DOHH2 (cell line): ENCODE results near the gene CRCP.

ENCODE experiments used
- H3F3A ChIP-seq: fragments of 200-600 bp; sonication (generic), shearing (Covaris generic); 2 replicates; pipeline ENCODE4 v1.6.0; 2016; ENCODE audit warnings: antibody characterized with exemption, mild to moderate bottlenecking; ENCODE audit not compliant: control insufficient read depth, insufficient read depth
- H3K27ac ChIP-seq: fragments of 200-600 bp; sonication (generic); 2 replicates; pipeline ENCODE4 v1.5.1; 2014; ENCODE audit warnings: low read depth, mild to moderate bottlenecking, low read length, moderate library complexity
- H3K27me3 ChIP-seq: fragments of 200-600 bp; sonication (generic); 2 replicates; pipeline ENCODE4 v1.6.1; 2014; ENCODE audit warnings: mild to moderate bottlenecking, low read length, mixed read lengths; ENCODE audit not compliant: control insufficient read depth
- H3K36me3 ChIP-seq: fragments of 200-600 bp; sonication (generic); 2 replicates; pipeline ENCODE4 v1.6.1; 2014; ENCODE audit warnings: mild to moderate bottlenecking, low read length, moderate library complexity, mixed read lengths; ENCODE audit not compliant: control insufficient read depth
- H3K4me1 ChIP-seq: fragments of 200-600 bp; sonication (generic); 2 replicates; pipeline ENCODE4 v1.6.1; 2014; ENCODE audit warnings: mild to moderate bottlenecking, low read length, mixed read lengths; ENCODE audit not compliant: control insufficient read depth
- H3K4me2 ChIP-seq: fragments of 200-600 bp; sonication (generic); 2 replicates; pipeline ENCODE4 v1.6.0; 2014; ENCODE audit warnings: mild to moderate bottlenecking, low read length, moderate library complexity
- H3K4me3 ChIP-seq: fragments of 200-600 bp; sonication (generic); 2 replicates; pipeline ENCODE4 v1.5.1; 2014; ENCODE audit warnings: mild to moderate bottlenecking, low read length, mixed read lengths
- H3K79me2 ChIP-seq: fragments of 200-600 bp; sonication (generic); 2 replicates; pipeline ENCODE4 v1.6.1; 2014; ENCODE audit warnings: mild to moderate bottlenecking, low read length, mixed read lengths; ENCODE audit not compliant: control insufficient read depth
- H3K9me2 ChIP-seq: fragments of 200-600 bp; sonication (generic); replicated peaks from 2 replicates; pipeline ENCODE4 v1.6.1; 2014; ENCODE audit warnings: mild to moderate bottlenecking, low read length, mixed read lengths; ENCODE audit not compliant: control insufficient read depth
- H3K9me3 ChIP-seq: fragments of 200-600 bp; sonication (generic); 2 replicates; pipeline ENCODE4 v1.6.1; 2014; ENCODE audit warnings: antibody characterized with exemption, low read length, mixed read lengths; ENCODE audit not compliant: control insufficient read depth, insufficient read depth
- H4K20me1 ChIP-seq: fragments of 200-600 bp; sonication (generic); 2 replicates; pipeline ENCODE4 v1.6.0; 2014; ENCODE audit warnings: low read depth, mild to moderate bottlenecking, antibody characterized with exemption, low read length, moderate library complexity; ENCODE audit not compliant: control insufficient read depth, insufficient read depth
- EZH2phosphoT487 ChIP-seq: fragments of 200-600 bp; sonication (generic); IDR thresholded peaks from 2 replicates; pipeline ENCODE4 v1.6.1; 2017; ENCODE audit warnings: borderline replicate concordance, mild to moderate bottlenecking, antibody characterized with exemption, low read length, moderate library complexity, mixed read lengths
- TF ChIP-seq, protein P1 (sequence below): fragments of 200-600 bp; sonication (generic); IDR thresholded peaks from one replicate; pipeline ENCODE4 v1.5.1; 2014; ENCODE audit warnings: antibody characterized with exemption, mild to moderate bottlenecking, low read depth, low read length; ENCODE audit not compliant: poor library complexity, severe bottlenecking

Gene CRCP

DNA sequence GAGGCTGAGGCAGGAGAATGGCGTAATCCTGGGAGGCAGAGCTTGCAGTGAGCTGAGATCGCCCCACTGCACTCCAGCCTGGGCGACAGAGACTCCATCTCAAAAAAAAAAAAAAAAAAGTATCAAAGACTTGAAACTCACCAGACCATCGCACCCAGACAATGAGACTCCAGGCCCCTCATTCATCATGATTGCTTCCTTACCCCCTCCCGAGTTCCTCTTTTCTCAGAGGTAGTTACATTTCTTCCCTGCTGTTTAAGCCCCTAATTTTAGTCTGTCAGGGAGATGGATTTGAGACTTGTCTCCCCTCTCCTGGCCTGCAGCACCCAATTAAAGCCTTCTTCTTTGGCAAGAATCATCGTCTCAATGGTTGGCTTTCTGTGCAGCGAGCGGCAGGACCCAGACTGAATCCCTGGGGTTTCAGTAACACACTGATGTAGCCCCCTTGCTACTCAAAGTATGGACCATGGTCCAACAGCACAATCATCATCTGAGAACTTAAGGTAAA, 71.1 kb downstream of the CRCP start:
- H3K4me1 ChIP-seq: no peaks in the 10 kb centered on the region
- H3K27me3 ChIP-seq: no peaks in the 10 kb centered on the region
- H3K9me3 ChIP-seq: no peaks in the 10 kb centered on the region
- no peak overlapping the region for H3K4me3 ChIP-seq
- TF ChIP-seq, protein P1, sequence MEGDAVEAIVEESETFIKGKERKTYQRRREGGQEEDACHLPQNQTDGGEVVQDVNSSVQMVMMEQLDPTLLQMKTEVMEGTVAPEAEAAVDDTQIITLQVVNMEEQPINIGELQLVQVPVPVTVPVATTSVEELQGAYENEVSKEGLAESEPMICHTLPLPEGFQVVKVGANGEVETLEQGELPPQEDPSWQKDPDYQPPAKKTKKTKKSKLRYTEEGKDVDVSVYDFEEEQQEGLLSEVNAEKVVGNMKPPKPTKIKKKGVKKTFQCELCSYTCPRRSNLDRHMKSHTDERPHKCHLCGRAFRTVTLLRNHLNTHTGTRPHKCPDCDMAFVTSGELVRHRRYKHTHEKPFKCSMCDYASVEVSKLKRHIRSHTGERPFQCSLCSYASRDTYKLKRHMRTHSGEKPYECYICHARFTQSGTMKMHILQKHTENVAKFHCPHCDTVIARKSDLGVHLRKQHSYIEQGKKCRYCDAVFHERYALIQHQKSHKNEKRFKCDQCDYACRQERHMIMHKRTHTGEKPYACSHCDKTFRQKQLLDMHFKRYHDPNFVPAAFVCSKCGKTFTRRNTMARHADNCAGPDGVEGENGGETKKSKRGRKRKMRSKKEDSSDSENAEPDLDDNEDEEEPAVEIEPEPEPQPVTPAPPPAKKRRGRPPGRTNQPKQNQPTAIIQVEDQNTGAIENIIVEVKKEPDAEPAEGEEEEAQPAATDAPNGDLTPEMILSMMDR: no peak
- no peak for TF ChIP-seq EZH2phosphoT487
- H4K20me1 ChIP-seq: no peaks in the 10 kb centered on the region
- no peaks in the 10 kb centered on the region for H3K36me3 ChIP-seq
- no peak overlapping the region for H3K4me2 ChIP-seq
- H3K9me2 ChIP-seq: no peaks in the 10 kb centered on the region
- no peak overlapping the region for H3K27ac ChIP-seq
- H3K79me2 ChIP-seq: no peaks in the 10 kb centered on the region
- no peaks in the 10 kb centered on the region for H3F3A ChIP-seq

DNA sequence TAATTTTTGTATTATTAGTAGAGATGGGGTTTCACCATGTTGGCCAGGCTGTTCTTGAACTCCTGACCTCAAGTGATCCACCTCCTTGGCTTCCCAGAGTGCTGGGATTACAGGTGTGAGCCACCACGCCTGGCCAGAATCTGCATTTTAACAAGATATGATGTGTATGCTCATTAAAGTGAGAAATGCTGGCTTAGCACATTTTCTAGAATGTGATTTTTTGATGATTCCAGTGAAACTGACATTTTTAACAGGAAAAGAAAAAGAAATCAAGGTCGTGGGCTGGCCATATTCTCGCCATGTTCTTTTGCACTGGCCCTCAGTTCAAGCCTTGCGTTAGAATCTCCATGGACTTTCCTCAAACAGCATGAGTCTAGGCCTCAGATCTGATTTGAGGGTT, 72.3 kb downstream of the CRCP start:
- Histone ChIP-seq H3K4me1 (no peaks in the 10 kb centered on the region), H3K27ac (no peak overlapping the region), H3F3A (no peaks in the 10 kb centered on the region), H3K4me2 (no peak overlapping the region), H3K9me2 (no peaks in the 10 kb centered on the region), H3K4me3 (no peak overlapping the region), H4K20me1 (no peaks in the 10 kb centered on the region), H3K27me3 (no peaks in the 10 kb centered on the region), H3K9me3 (no peaks in the 10 kb centered on the region), H3K79me2 (no peaks in the 10 kb centered on the region), H3K36me3 (no peaks in the 10 kb centered on the region)
- no peak for TF ChIP-seq EZH2phosphoT487
- TF ChIP-seq, protein P1: no peak

DNA sequence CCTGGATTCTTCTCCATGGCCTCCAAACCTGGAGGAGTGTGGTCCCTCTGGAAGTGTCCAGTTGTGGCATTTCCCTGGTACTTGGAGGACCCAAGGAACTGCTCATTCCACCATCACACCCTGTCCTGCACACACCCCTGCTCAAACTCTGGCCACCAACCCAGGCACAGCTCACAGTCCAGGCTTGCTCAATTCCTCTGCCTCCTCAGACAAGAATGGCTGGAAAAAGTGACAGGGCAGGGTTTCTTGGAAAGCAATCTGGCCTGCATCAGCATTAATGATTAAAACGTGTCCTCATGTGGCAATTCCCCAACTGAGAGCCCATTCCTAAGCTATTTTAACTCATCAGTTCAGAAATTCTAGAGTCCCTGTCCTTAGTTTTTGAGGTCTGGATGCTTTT, 73.3 kb downstream of the CRCP start:
- TF ChIP-seq EZH2phosphoT487: no peak
- TF ChIP-seq, protein P1: no peak
- Histone ChIP-seq H3K4me2 (no peak overlapping the region), H3K4me1 (no peaks in the 10 kb centered on the region), H4K20me1 (no peaks in the 10 kb centered on the region), H3K36me3 (no peaks in the 10 kb centered on the region), H3F3A (no peaks in the 10 kb centered on the region), H3K79me2 (no peaks in the 10 kb centered on the region), H3K27me3 (no peaks in the 10 kb centered on the region), H3K4me3 (no peak overlapping the region), H3K27ac (no peak overlapping the region), H3K9me2 (no peaks in the 10 kb centered on the region), H3K9me3 (no peaks in the 10 kb centered on the region)

DNA sequence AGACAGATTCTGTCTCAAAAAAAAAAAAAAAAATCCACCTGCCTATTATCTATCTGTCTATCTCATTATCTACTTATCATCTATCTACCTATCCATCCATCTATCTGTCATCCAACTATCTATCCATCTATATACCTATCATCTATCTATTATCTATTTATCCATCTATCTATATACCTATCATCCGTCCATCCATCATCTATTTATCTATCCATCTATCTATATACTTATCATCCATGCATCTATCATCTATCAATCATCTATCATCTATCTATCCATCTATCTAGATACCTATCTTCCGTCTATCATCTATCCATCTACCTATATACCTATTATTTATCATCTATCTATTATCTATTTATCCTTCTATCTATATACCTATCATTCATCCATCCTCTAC, 74.0 kb downstream of the CRCP start:
- H4K20me1 ChIP-seq: no peaks in the 10 kb centered on the region
- TF ChIP-seq EZH2phosphoT487: no peak
- TF ChIP-seq, protein P1: no peak

More for the DNA sequence above, 74.0 kb downstream of the CRCP start:
- Histone ChIP-seq H3K4me2 (no peak overlapping the region), H3K9me3 (no peaks in the 10 kb centered on the region), H3K79me2 (no peaks in the 10 kb centered on the region), H3K9me2 (no peaks in the 10 kb centered on the region), H3K4me3 (no peak overlapping the region), H3K4me1 (no peaks in the 10 kb centered on the region), H3K27me3 (no peaks in the 10 kb centered on the region), H3F3A (no peaks in the 10 kb centered on the region), H3K27ac (no peak overlapping the region), H3K36me3 (no peaks in the 10 kb centered on the region)
